ENCODE data around the gene HAUS3. TPM values are rescaled to one million over a fixed set of nuclear protein-coding genes. Genes with fewer than 3 reads are reported as not detected.
A peak's percentile ranks its signal among the peaks of the same experiment; 100 is the strongest.

The HAUS3 gene
- total RNA-seq, 1 donor from 2014 or later: 10.7 TPM

DNA sequence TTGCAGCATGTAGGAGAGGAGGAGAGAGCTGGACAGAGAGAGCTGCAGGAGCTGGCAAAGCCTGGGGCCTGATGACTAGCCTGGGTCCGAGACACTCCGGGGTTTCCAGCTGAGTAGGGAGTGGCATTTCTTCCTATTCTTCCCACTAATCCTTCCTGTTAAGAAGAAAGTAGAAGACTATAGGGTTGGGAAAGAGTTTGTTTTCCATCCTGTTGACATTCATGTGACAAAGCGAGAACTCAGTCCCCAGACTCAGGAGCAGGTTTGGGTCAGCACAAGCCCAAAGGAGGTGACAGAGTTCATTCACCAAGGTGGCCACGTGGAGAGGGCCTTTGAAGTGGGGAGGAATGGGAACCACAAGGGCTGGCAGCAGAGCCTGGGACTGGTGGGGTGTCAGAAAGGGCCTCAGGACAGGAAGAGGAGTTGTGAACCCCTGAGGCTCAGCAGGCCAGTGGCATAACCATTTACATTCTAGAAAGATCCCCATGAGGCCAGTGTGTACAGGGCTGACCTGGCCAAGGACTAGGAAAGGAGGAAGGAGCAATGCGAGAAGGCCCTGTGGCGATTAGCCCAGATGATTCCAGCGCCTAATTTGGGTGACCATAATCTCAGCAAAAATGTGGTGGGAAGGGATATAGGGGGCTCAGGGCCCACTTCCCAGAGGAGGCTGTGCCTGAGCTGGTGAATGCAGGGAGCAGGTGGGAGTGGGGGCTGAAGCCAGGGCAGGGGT is 3.3 kb upstream of the HAUS3 start:
- no peak overlapping the region for H3K4me3 ChIP-seq (ENCODE audit: low read depth, low read length)
- TF ChIP-seq, protein P1, sequence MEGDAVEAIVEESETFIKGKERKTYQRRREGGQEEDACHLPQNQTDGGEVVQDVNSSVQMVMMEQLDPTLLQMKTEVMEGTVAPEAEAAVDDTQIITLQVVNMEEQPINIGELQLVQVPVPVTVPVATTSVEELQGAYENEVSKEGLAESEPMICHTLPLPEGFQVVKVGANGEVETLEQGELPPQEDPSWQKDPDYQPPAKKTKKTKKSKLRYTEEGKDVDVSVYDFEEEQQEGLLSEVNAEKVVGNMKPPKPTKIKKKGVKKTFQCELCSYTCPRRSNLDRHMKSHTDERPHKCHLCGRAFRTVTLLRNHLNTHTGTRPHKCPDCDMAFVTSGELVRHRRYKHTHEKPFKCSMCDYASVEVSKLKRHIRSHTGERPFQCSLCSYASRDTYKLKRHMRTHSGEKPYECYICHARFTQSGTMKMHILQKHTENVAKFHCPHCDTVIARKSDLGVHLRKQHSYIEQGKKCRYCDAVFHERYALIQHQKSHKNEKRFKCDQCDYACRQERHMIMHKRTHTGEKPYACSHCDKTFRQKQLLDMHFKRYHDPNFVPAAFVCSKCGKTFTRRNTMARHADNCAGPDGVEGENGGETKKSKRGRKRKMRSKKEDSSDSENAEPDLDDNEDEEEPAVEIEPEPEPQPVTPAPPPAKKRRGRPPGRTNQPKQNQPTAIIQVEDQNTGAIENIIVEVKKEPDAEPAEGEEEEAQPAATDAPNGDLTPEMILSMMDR (conservative IDR thresholded peaks at IDR 0.05; ENCODE audit: low read depth, low read length): no peak
- DNase-seq (ENCODE audit: low read depth): no peak

DNA sequence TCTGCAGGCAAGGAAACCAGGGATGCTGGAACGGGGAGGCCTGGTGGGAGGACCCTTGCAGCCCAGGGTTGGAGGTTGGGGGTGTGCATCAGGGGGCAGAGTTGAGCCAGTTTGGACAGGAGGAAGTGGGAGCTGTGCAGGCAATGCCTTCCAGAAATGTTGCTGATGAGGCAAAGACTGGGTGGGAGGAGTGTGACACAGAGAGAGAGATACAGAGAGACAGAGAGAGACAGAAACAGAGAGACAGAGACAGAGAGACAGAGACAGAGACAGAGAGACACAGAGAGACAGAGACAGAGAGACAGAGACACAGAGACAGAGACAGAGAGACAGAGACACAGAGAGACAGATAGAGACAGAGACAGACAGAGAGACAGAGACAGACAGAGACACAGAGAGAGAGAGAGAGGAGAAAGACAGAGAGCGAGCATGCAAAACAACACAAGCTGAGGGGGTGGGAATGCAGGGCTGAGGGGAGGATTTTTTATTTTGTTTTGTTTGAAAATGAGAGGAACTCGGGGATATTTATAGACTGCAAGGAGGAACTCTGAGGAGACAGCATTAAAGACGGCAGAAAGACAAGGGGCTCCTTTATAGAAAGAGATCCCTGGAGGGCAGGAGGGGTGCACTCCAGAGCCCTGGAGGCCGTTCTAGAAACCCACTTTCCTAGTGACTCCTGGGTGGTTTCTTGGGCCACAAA is 1.9 kb upstream of the HAUS3 start:
- no peak overlapping the region for H3K4me3 ChIP-seq (ENCODE audit: low read depth, low read length)
- no peak for DNase-seq (ENCODE audit: low read depth)
- TF ChIP-seq, protein P1 (conservative IDR thresholded peaks at IDR 0.05; ENCODE audit: low read depth, low read length): peak; percentile 28

DNA sequence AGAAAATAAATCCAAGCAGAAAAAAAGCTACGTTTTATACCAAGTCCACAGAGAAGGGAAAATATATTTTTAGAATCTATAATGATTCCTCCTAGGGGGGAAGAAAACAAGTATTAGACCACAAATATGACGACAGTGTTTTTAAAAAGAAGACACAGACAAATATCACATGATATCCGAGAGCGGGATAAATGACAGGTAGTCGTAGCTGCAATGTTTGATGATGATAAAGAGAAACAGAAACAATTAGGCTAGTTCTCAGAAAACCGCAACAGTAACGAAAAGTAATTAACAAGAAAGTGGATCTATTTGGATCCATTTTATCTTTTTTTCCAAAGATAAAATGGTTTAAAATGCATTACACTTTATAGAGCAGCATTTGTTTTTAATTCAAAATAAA is 918 bp downstream of the HAUS3 start:
- H3K4me3 ChIP-seq (ENCODE audit: low read depth, low read length): peak overlapping the region; percentile 95
- TF ChIP-seq, protein P1 (conservative IDR thresholded peaks at IDR 0.05; ENCODE audit: low read depth, low read length): no peak
- no peak for DNase-seq (ENCODE audit: low read depth)

DNA sequence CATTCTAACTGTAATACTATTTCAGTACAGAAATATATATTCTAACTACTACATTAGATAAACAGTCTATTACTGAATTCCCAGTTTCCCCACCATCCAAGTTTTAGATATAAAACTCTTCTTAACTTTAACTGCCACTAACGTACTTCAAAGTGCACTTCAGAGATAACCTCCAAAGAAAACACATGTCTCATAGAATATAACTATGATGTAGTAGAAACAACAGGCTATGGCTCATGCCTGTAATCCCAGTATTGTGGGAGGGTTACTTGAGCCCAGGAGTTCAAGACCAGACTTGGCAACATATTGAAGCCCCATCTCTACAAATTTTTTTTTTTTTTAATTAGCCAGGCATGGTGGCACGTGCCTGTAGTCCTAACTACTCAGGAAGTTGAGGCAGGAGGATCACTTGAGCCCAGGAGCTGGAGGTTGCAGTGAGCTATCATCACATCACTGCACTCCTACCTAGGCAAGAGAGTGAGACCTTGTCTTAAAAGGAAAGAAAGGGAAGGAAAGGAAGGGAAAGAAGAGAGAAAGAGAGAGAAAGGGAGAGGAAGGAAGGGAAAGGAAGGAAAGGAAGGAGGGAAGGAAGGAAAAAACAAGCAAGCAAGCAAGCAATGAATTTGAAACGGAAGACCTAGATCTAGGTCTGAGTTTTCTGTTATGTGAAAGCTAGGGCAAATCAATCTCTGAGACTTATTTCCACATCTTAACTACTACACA is 4.8 kb downstream of the HAUS3 start:
- no peak for DNase-seq (ENCODE audit: low read depth)
- TF ChIP-seq, protein P1 (conservative IDR thresholded peaks at IDR 0.05; ENCODE audit: low read depth, low read length): no peak
- no peak overlapping the region for H3K4me3 ChIP-seq (ENCODE audit: low read depth, low read length)

DNA sequence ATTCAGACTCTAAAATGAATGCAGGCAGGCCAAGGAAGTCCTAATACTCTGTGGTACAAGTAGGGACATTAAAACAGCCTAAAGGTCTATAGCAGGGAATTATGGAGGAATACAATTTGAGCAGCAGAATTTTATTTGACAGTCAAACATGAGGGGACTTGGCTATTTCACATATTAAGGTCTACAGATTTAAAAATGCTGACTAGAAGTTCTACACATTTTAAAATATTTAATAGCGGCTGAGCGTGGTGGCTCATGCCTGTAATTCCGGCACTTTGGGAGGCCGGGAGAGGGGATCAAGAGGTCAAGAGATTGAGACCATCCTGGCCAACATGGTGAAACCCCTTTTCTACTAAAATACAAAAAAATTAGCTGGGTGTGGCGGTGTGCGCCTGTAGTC is 10.8 kb downstream of the HAUS3 start:
- DNase-seq (ENCODE audit: low read depth): no peak
- TF ChIP-seq, protein P1 (conservative IDR thresholded peaks at IDR 0.05; ENCODE audit: low read depth, low read length): no peak
- no peak overlapping the region for H3K4me3 ChIP-seq (ENCODE audit: low read depth, low read length)

DNA sequence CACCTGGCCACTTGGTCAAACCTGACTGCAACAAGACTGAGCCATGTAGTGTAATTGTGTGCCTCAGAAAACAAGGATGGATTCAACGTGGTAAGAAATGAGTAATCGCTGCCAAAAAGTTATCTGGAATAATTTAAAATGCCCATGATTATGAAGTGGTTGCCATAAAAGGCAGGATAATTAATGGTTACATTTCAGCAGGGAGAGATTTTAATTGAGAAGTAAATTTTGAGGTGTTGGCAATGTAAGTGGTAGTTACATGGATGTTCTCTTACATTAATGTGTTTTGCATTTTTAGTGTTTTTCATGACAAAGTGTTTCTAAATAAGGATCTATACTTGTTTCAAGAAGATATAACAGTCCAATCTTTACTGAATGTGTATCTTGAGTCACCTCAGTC is 15.7 kb downstream of the HAUS3 start:
- TF ChIP-seq, protein P1 (conservative IDR thresholded peaks at IDR 0.05; ENCODE audit: low read depth, low read length): no peak
- DNase-seq (ENCODE audit: low read depth): no peak
- no peak overlapping the region for H3K4me3 ChIP-seq (ENCODE audit: low read depth, low read length)
